NT2/D1 (cell line): ENCODE results near the gene DCC.

Experiments used
- YY1 ChIP-seq: IDR thresholded peaks from 2 replicates; pipeline ENCODE4 v1.6.1; 2011; ENCODE audit not compliant: insufficient read length, insufficient read depth
- ZNF274 ChIP-seq: IDR thresholded peaks from 2 replicates; pipeline ENCODE4 v1.6.1; 2011; ENCODE audit warnings: mild to moderate bottlenecking, low read depth, low read length

DNA sequence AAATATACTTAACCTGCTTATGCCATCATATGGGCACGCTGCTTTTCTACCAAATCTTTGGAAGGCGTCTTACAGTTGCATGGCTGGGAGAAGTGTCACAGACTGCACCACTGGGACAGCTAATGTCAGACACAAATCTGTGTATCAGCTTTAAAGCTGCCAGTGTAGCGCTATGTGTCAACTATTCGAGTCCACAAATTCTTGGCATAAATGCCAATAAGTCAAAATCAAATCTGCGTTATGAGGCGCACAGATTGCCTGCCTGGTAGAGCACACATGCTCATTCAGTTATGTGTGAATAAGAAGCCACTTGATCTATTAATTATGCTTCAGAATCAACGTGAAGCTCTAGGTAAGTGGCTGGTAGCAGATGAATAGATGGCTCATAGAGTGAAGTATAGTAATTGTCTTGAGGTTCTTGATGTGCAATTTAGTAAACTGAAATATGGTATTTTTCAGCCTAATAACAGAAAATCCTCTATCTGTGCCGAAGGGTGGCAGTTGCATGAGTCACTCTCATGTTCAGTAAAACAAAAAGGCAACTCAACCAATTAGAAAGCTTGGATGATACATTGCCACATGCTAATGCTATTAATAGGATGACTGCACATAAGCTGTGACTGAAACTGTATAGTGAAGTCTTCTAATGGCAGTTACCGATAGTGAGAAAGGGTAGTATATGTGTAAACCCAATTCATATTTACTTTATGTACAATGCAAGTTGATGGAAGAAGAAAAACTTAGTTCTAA is 52.0 kb downstream of the DCC start:
- no peak for TF ChIP-seq ZNF274
- TF ChIP-seq YY1 = no peak
